HFFc6 (cell line): ENCODE measurements around the gene MRPL27. TPM values are rescaled to one million over a fixed set of nuclear protein-coding genes. Genes with fewer than 3 reads are reported as not detected.

ENCODE experiments used
- DNase-seq: peaks from one replicate; pipeline ENCODE4 v3.0.0-alpha.2; 2018
- H3K27ac Mint-ChIP-seq: 2 replicates; pipeline ENCODE4 v1.8.0; 2020; ENCODE audit warnings: mild to moderate bottlenecking, mixed read lengths
- H3K27me3 Mint-ChIP-seq: 2 replicates; pipeline ENCODE4 v1.8.0; 2021; ENCODE audit warnings: mild to moderate bottlenecking, moderate library complexity, mixed read lengths; ENCODE audit not compliant: insufficient read depth
- H3K36me3 Mint-ChIP-seq: 2 replicates; pipeline ENCODE4 v1.8.0; 2021; ENCODE audit warnings: low read depth, mixed read lengths
- H3K4me1 Mint-ChIP-seq: 2 replicates; pipeline ENCODE4 v1.8.0; 2020; ENCODE audit warnings: low read depth, mixed read lengths
- H3K4me3 Mint-ChIP-seq: 2 replicates; pipeline ENCODE4 v1.8.0; 2020; ENCODE audit warnings: mild to moderate bottlenecking, moderate library complexity, mixed read lengths
- H3K9me3 Mint-ChIP-seq: 2 replicates; pipeline ENCODE4 v1.8.0; 2020; ENCODE audit warnings: mild to moderate bottlenecking, mixed read lengths
- CTCF ChIP-seq: fragments of 200-600 bp; sonication (generic); IDR thresholded peaks from 2 replicates; pipeline ENCODE4 v1.5.0; 2021; ENCODE audit warnings: antibody characterized with exemption, mild to moderate bottlenecking
- total RNA-seq, 6 experiments: library from RNA; stranded (reverse); fragmentation: NEBNext Ultra II Directional; extraction: Animal tissue kit (Norgen Biotek cat#: 25700); gene quantifications; 2 replicates in 1 of 6; 3 replicates in 5 of 6; pipeline ENCODE4 v1.2.3, GENCODE V29; 2021

MRPL27 gene
- total RNA-seq, 6 experiments from 2014 or later, result 70.0 to 78.7 (median 75.0) TPM

- Mint-ChIP-seq H3K27ac (no peak overlapping the region), H3K9me3 (no peaks in the 10 kb centered on the region), H3K4me3 (no peak overlapping the region), H3K27me3 (peaks cover 3% of the 10 kb centered on the region), H3K36me3 (no peaks in the 10 kb centered on the region), H3K4me1 (peaks cover under 1% of the 10 kb centered on the region)
- no peak for TF ChIP-seq CTCF
- no peak for DNase-seq
Measured at GRCh38 chr17:50325906-50326305, 47.1 kb downstream of the MRPL27 start.

GRCh38 chr17:50323060-50323459 is 49.9 kb downstream of the MRPL27 start:
- no peak for DNase-seq
- no peak for TF ChIP-seq CTCF
- Mint-ChIP-seq H3K36me3 (no peaks in the 10 kb centered on the region), H3K4me1 (no peaks in the 10 kb centered on the region; the same call in 1 of the 2 replicates), H3K9me3 (no peaks in the 10 kb centered on the region), H3K27ac (no peak overlapping the region), H3K27me3 (no peaks in the 10 kb centered on the region; the same call in 1 of the 2 replicates), H3K4me3 (no peak overlapping the region)

GRCh38 chr17:50322271-50322670 is 50.7 kb downstream of the MRPL27 start:
- no peak overlapping the region for H3K4me3 Mint-ChIP-seq
- H3K4me1 Mint-ChIP-seq, result no peaks in the 10 kb centered on the region
- H3K9me3 Mint-ChIP-seq, result no peaks in the 10 kb centered on the region
- H3K36me3 Mint-ChIP-seq, result no peaks in the 10 kb centered on the region
- no peak overlapping the region for H3K27ac Mint-ChIP-seq
- no peaks in the 10 kb centered on the region; the same call in 1 of the 2 replicates for H3K27me3 Mint-ChIP-seq
- no peak for DNase-seq
- no peak for TF ChIP-seq CTCF

- DNase-seq, result no peak
- Mint-ChIP-seq H3K4me1 (no peaks in the 10 kb centered on the region), H3K27ac (no peak overlapping the region), H3K4me3 (no peak overlapping the region), H3K27me3 (peaks cover 4% of the 10 kb centered on the region), H3K9me3 (no peaks in the 10 kb centered on the region), H3K36me3 (no peaks in the 10 kb centered on the region)
- no peak for TF ChIP-seq CTCF
Measured at GRCh38 chr17:50319306-50320004, 53.5 kb downstream of the MRPL27 start.

- Mint-ChIP-seq H3K9me3 (no peaks in the 10 kb centered on the region), H3K27me3 (peaks cover 10% of the 10 kb centered on the region), H3K27ac (no peak overlapping the region), H3K4me3 (no peak overlapping the region), H3K36me3 (no peaks in the 10 kb centered on the region), H3K4me1 (no peaks in the 10 kb centered on the region)
- TF ChIP-seq CTCF, result no peak
- no peak for DNase-seq
Measured at GRCh38 chr17:50318501-50319285, 54.3 kb downstream of the MRPL27 start.

Other genes starting within 250 kb of the MRPL27 start
- gene SAMD14, start 243.0 kb downstream of the MRPL27 start, total RNA-seq, result 10 to 100 TPM in 4 of 6 experiments, 1 to 10 TPM in 2; 4.3 to 14.1 (median 11.4) TPM
- 10 to 100 TPM; 66.4 to 78.5 (median 68.7) TPM for gene PPP1R9B, start 222.5 kb downstream of the MRPL27 start, total RNA-seq
- under 1 TPM; 0.28 to 0.91 (median 0.76) TPM for gene SGCA, start 207.2 kb downstream of the MRPL27 start, total RNA-seq
- 1,000 to 10,000 TPM; 4,948 to 7,804 (median 5,240) TPM for gene COL1A1, start 171.6 kb downstream of the MRPL27 start, total RNA-seq
- gene TMEM92, start 98.7 kb downstream of the MRPL27 start, total RNA-seq, result under 1 TPM in 3 of 6 experiments, not detected in 3; 0.17 to 0.24 (median 0.18) TPM
- gene XYLT2, start 27.1 kb downstream of the MRPL27 start, total RNA-seq, result 10 to 100 TPM; 38.9 to 47.1 (median 43.2) TPM
- 1 to 10 TPM; 3.3 to 7.7 (median 6.5) TPM for gene EME1, start within 50 bp of the MRPL27 start, total RNA-seq
- 100 to 1,000 TPM; 214 to 272 (median 261) TPM for gene LRRC59, start 24.3 kb upstream of the MRPL27 start, total RNA-seq
- gene ACSF2, start 53.0 kb upstream of the MRPL27 start, total RNA-seq, result 10 to 100 TPM; 15.3 to 23.3 (median 17.5) TPM
- gene CHAD, start 95.7 kb upstream of the MRPL27 start, total RNA-seq, result not detected
- gene RSAD1, start 105.7 kb upstream of the MRPL27 start, total RNA-seq, result 10 to 100 TPM; 14.9 to 20.4 (median 17.5) TPM
- gene MYCBPAP, start 135.3 kb upstream of the MRPL27 start, total RNA-seq, result under 1 TPM; 0.12 to 0.76 (median 0.28) TPM
- gene EPN3, start 159.6 kb upstream of the MRPL27 start, total RNA-seq, result under 1 TPM in 1 of 6 experiments, not detected in 5; 0.05 TPM
- gene SPATA20, start 174.0 kb upstream of the MRPL27 start, total RNA-seq, result 10 to 100 TPM; 53.4 to 71.2 (median 62.6) TPM
- gene CACNA1G, start 187.5 kb upstream of the MRPL27 start, total RNA-seq, result under 1 TPM in 5 of 6 experiments, not detected in 1; 0.03 to 0.19 (median 0.05) TPM